GM21447 (cell line): ENCODE measurements around the gene KCNG2.

ENCODE experiments used
- ATAC-seq: cut with Tn5 transposase; IDR thresholded peaks from one replicate; pipeline ENCODE4 v1.9.1; 2021; ENCODE audit not compliant: unreplicated experiment

Gene KCNG2

DNA sequence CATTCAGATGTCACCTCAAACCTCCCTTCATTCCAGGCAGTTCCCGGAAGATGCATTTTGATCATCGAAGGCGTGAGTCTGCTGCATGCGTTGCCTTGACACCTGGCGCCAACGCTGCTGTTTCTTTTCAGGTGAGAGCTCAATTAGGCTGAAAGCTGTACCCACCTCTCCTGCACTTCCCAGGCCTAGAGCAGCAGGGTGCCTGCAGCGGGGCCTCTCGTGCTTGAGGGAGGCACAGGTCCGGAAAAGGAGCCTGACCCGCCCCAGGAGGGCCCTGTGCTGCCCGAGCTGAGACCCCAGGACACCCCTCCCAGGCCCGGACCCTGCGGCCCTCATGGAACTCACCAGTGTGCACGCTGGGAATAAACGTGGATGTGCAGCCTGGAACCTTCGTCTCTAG, 31.4 kb upstream of the KCNG2 start:
- no peak for ATAC-seq

DNA sequence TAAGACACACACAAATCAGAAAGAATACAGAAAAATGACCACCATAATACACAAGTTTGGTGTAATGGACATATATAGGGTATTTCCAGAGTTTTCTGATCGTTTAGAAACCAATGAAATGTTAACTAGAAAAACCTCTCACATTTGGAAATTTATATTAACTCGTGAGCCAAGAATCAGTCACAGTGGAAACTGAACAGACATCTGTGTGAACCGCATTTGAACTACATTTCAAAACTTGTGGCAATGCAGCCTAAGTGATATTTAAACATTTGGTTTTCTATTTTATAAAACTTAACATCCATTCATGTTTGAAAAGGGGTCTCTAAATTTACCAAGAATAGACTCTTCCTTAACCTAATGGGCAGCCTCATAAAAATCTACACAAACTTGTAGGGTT, 29.0 kb upstream of the KCNG2 start:
- ATAC-seq = no peak

DNA sequence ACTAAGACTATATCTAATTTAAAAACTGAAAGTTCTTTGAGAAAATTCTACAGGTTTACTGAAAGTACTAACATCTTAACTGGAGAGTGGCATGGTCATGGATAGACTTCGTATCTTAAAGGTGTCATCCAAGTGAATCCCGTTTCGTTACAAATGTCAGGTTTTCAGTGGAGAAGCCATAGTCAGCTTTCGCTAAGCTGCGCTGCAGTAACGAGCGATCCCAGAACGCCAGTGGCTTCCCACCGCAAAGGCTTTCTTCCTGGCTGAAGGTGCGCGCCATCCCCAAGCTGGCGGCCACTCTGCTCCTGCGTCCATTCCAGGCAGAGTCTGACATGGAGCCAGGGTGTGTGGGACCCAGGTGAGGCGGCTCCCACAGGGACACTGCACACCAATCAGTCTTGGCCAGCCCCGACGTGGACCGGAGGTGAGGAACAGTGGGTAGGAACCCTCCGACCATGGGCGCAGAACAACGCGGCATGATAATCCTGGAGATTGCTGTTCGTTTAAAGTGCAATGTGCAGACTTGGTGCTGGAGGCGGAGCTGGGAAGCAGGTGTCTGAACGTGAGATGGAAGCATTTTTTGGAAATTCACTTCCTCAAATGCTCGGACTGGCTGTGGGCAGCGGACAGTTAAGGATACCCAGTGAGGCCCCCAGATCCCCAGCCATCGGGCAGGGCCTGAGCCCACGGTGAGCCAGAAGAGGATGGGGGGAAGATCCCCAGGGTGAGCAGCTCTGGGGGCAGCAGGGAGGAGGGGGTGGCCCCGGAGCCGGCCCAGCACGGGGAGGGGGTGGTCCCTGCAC, 27.8 kb upstream of the KCNG2 start:
- ATAC-seq = no peak

DNA sequence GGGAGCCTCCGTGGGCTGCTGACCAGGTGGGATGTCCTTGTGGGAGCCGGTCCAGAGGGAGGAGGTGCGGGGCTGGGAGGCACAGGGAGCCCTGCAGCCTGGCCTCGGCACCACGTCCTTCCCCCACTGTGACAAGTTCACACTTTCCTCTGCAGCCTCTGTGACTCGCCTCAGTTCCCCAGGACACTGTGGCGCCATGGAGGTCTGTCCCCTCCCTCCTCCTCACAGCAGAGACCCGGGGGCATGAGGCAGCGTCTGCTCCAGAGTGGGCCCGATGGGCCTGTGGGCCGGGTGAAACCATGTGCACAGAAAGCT, 27.3 kb upstream of the KCNG2 start:
- ATAC-seq = no peak

DNA sequence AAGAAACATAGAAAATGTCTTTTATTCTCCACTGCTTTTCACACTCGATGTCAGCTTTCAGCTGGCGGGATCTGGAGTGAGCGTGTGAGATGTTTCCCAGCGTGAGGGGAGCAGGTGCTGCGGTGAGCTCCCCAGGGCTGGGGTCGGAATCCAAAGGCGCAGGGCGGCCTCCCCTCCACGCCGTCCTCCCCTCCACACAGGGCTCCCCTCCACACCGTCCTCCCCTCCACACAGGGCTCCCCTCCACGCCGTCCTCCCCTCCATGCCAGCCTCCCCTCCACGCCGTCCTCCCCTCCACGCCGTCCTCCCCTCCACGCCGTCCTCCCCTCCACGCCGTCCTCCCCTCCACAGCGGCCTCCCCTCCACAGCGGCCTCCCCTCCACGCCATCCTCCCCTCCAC, 26.9 kb upstream of the KCNG2 start:
- no peak for ATAC-seq

DNA sequence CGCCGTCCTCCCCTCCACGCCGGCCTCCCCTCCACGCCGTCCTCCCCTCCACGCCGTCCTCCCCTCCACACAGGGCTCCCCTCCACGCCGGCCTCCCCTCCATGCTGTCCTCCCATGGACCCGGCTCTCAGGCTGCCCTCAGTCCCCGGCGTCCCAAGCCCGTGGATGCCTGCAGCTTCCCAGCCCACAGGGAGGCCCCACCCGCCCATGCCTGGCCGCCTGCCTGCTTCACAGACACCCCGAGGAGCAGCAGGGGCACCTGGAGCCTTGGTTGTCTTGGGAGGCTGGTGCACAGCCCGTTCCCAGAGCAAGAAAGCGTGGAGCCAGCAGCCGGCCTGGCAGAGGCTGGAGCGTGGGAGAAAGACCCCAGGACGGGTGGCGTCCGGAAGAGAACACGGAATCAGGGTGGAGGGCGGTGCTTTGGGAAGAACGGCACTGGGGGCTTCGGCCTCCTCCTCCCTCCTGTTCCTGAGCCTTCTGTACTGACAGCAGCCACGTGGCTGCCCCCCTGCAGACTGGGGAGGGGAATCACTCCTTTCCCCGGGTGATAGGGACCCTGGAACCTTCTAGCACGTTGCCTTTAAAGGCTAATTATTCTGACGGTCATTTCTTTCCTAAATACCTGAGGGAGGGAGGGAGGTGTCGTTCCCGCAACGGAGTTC, 26.2 kb upstream of the KCNG2 start:
- ATAC-seq = no peak

DNA sequence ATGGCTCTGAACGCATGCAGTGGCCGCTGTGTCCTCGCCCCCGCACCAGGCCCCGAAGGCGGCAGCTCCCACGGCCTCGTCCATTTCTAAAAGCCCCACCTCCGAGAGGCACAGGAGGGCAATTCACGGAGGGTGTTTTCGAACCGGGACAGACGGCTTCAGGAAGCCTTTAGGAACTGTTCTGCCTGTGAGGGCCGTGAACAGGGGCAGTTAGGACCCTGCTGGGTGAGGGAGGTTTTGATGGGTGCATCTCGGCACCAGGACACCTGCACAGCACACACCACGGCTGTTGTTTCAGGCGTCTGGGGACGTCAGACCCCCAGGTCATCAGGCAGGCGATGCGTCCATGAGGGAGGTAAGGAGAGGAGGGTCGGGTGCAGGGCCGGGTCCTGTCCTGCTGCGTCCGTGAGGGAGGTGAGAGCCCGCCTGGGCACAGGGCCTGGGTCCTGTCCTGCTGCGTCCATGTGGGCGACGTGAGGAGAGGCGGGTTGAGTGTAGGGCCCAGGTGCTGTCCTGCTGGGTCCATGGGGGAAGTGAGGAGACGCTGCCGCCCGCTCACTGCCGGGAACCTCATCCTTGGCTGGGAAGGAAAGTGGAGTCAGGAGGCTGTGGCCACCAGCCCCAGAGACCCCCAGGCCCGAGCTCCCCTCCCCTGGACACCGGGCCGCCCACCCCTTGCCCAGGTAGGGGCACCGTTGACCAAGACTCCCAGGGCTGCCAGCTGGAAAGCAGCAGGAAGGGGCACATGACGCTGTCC, 25.5 kb upstream of the KCNG2 start:
- ATAC-seq = no peak

DNA sequence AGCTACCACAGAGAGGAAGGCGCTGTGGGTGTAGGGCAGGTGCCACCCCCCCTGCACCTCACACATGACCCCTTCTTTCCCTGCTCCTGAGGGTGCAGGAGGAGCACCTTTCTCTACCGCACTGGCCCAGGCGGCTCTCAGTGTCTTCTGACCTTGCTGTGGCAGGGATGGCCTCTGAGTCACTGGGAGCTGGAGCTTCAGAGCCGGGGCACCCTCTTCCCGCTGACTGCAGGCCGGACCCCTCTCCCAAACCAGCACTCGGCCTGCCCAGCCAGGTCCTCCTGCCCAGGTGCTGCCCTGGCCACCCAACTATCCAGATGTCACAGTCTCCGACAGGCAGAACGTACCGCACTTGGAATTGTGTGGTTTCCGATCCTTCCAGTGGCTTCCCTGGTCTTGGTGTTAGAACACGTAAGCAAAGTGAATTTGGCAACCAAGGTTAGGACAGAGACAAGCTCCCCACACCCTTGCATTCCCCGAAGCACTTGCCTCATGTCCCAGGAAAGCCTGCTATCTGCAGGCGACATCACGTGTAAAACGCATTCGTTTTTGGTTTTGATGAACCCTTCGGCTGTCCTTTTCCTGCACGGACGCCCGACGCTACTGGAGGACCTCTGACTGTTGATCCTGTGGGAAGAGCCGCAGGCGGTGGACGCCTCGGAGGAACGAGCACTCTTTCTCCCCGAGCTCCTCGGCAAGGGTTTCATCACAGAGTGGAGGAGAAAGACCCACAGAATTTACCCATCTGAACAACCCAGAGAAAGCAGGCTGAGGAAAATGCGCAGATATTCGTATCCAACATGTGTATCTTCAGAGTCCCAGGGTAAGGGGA, 24.7 kb upstream of the KCNG2 start:
- ATAC-seq = no peak

DNA sequence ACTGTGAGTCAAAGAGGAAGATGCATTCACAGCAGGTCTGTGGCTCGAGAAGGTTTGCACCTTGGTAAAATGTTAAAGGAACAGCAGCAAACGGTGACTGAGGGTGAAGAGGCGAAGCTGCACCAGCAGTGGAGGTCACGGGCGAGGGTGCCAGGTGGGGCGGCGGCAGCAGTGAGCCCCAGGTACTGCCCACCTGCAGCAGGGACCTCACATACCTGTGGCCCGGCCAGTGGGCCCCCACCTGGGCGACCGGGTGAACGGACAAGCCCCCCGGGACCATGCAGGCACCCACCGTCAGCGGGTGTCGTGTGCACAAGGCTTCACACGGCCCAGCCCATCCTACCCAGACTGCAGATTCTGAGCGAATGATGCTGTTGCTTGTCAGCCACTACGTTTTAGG, 23.6 kb upstream of the KCNG2 start:
- ATAC-seq = no peak

DNA sequence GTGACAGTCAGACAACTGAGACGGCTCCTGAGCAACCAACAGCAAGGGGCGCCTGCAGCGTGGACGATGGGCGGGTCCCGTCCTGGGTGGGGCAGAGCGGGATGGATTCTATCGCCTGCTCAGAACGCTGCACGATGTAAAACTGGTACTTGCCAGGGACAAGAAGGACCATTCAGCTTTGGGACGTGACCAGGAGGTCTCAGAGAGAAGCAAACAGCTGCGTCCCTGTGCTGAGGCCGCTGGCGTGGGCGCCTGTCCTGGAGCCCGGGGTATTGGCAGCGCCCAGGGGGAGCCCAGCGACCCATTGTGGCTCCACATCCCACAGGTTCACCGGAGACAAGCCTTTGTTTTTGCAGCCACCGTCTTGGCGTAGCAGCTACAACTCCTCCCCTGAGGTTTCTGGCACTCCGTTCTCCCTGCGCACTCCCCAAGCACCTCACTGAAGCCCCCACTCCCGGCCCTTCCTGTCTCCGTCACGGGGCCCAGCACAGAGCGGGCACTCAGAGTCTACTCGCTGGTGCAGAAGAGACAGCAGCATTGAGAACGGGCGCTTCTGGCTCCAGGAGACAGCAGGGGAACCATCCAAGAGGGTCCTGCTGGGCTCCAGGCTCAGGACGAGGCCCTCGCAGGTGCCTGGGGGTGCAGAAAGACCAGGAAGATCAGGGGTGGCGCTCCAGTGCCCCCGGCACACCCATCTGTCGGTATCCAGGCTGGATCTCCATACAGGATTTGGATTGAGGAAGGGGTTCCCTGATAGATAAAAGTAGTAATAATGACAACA, 22.1 kb upstream of the KCNG2 start:
- no peak for ATAC-seq

DNA sequence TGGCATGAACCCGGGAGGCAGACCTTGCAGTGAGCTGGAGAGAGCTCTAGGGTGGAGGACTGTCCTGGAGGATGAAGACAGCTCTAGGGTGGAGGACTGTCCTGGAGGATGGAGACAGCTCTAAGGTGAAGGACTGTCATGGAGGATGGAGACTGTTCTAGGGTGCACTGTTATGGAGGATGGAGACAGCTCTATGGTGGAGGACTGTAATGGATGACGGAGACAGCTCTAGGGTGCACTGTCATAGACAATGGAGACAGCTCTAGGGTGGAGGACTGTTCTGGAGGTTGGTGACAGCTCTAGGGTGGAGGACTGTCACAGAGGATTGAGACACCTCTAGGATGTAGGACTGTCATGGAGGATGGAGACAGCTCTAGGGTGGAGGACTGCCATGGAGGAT, 21.1 kb upstream of the KCNG2 start:
- no peak for ATAC-seq

DNA sequence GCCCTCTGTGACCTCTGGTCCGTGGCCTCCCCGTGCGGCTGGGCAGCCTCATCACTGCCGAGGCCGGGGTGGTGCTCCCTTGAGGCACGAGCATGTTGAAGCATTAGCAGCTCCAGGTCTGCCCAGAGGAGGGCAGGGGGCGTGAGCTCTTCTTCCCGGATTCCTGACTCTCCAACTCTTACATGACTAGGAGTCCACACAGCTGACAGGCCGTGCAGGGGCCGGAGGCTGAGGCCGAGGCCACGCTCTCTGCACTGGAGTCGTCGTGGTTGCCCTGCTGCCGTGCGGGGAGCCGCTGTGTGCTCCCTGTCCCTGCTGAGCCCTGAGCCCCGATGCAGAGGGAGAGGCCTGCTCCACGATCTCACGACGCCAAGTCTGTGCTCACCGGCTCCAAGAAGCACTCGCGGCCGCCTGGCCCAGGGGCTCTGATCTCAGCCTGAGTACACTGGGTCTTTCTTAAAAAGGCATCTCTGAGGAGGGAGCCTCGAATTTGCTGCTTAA, 19.4 kb upstream of the KCNG2 start:
- no peak for ATAC-seq

DNA sequence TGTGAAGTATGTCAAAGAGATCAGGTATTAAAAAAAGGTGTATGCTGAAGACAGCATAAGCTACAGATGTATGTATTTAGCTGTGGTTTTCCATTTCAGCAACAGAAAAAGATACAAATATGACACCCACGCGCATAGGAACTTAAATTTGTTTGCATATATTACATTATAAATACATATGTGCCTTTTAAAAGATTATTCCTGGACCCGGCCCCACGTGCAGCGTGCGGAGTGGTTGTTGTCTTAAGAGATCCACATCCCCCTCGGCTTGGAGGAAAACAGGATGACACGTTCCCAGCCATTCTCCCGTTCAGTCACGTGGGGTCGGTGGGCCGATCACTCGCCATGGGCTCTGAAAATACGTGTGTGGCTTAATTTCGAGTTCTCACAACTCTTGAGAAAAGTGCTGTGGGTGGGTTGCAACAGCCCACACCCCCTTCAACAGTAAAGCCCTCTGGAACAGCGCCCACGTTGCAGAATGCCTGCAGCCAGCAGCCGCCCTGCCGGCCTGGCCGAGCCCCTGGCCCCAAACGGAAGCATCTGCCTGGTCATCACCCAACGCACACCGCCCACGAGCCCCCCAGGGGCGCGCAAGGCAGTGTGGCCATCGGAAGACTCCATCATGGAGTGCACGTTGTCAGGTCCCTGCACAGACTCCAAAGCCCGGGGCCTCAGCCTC, 18.6 kb upstream of the KCNG2 start:
- ATAC-seq = no peak

DNA sequence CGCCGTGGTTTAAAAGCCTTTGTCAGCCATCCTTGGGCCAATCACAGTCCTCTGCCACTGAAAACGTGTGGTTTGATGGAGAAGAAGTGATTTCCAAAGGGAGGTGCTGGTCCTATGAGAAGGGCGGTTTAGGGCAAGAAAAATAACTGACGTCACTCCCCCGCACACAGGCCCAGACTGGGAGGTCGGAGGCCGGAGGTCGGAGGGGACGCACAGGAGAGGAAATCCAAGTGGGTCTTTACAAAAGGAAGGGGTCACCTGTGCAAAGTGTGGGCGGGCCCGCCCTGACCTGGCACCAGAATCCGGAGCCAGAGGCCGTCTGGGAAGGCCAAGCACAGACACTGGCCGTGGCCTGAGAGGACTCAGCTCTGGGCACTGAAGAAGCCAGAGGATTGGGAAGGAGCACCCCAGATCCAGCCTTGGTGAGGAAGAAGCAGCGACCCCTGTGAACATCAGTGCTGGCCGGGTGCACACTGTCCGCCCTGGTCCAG, 18.0 kb upstream of the KCNG2 start:
- no peak for ATAC-seq

DNA sequence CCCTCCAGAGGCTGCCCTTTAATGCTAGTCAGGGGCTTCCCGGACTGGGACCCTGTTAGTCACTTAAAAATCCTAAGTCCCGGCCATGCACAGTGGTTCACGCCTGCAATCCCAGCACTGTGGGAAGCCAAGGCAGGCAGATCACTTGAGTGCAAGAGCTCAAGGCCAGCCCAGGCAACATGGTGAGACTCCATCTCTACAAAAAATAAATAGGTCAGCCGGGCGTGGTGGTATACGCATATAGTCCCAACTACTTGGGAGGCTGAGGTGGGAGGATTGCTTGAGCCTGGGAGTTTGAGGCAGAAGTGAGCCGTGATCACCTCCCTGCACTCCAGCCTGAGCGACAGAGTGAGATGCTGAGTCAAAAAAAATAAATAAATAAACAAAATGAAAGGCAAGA, 17.2 kb upstream of the KCNG2 start:
- ATAC-seq = no peak

DNA sequence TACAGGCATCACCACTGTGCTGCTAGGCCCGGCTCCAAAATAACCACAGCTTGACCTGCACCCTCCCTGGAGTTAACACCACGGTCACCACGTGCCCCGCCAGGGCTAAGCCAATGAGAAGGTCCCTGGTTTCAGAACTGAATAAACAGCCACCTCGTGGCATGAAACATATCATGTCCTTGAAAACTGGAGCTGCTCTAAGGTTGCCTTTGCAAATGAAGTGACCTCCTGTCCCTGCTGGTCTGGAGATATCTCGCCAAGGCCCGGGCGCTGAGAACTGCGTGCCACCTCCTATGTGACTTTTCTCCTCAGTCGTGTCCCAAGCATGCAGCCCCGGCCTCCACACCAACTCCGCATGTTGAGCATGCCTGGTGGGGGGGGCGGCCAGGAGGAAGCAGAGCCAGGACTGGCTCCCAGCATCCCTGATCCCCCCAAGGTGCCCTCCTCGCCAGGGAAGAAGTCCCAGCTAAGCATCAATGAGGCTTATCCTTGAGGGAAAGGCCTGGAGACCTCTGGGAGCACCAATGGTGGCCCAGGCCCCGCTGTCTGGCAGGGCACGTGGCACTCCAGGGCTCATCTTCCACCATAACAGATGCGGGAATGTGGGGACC, 16.3 kb upstream of the KCNG2 start:
- no peak for ATAC-seq

DNA sequence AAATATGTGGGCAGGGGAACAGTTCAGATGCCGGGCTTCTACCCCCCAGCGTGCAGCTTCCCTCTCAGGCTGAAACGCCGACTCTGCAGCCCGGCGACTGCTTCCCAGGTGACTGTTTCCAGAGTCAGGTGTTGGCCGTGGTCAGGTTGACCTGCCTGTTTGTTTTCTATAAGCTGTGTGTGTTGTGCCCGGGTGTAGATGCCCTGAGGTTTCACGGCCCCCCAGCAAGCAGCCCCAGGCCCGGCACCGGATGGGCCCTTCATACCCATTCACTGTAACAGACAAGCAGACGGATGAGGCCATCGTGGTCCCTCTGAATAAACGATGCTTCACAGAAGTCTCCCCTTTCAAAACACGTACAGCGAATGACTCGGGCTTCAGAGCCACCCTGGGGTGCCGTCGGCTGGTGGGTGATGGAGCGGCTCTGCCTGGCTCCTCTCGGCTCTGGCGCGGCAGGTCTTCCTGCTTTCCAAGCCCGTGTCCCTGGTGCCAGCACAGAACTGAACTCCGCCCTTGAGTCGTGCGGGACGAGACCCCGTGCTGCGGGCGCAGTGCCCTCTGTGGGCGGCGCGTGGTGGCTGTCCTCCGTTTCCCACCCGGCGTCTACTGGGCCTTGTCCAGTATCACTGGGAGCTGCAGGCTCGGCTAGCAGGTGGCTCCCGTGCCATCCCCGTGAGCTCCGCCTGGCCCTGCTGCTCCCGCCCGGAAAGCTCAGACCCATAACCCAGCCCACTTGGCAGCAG, 15.0 kb upstream of the KCNG2 start:
- ATAC-seq = no peak

DNA sequence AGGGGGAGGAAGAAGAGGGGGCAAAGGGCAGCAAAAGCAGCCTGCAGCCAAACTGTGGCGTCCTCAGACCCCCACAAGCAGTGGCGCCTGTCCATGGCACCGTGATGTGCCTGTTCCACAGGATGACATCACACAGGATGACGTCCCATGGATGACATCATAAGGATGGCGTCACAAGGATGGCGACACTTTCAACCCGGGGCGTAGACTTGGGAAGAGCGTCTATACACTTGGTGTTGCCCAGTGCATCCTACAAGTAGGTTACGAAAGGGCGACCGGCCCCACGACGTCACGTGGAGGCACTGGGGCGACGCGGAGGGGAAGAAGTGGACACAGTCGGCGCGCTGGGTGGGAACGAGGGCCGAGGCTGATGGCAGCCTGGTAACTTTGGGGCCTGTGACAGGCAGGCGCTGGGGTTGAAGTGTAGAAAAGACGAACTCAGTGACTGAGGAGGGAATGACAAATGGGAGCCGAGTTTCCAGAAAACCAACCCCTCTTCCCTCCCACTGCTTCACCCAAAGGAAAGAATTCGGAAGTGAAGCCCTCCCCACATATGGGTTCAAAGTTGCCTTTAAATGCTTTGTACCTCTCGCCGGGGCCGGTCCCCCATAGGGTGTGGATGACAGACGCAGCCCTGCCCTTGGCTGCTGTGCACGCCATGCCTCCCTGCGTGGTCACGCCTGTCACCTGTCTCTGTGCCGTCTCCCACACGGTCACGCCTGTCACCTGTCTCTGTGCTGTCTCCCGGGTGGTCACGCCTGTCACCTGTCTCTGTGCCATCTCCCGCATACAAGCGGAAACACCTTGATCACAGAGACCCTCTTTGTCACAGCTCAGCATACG, 13.4 kb upstream of the KCNG2 start:
- no peak for ATAC-seq
